Transverse colon (tissue), 4 donors: Measurements from ENCODE around the gene KNDC1. TPM values are rescaled to one million over a fixed set of nuclear protein-coding genes. Genes with fewer than 3 reads are reported as not detected.

Experiments
- DNase-seq: peaks from one replicate; pipeline ENCODE4 v3.0.0-alpha.2; 2019
- H3K27ac ChIP-seq, 4 donors: fragments of 200-600 bp; sonication (generic); 2 replicates each; pipeline ENCODE4 v1.5.1; 2016 to 2018; ENCODE audit warnings: inconsistent platforms in 4 of 4
- H3K27me3 ChIP-seq: fragments of 200-600 bp; sonication (generic); 2 replicates; pipeline ENCODE4 v1.5.1; 2017; ENCODE audit warnings: inconsistent platforms
- H3K36me3 ChIP-seq, 4 donors: fragments of 200-600 bp; sonication (generic); 2 replicates each; pipeline ENCODE4 v1.5.1; 2017 to 2019; ENCODE audit warnings: inconsistent platforms in 4 of 4
- H3K4me1 ChIP-seq, 4 donors: fragments of 200-600 bp; sonication (generic); 2 replicates each; pipeline ENCODE4 v1.5.1; 2017 to 2020; ENCODE audit warnings: inconsistent platforms in 4 of 4
- H3K4me3 ChIP-seq, 4 donors: fragments of 200-600 bp; sonication (generic); 1 replicate in 1 of 4; 2 replicates in 3 of 4; pipeline versions ENCODE4 v1.5.1 to v1.6.1; 2017 to 2019; ENCODE audit warnings: inconsistent platforms in 4 of 4
- H3K9me3 ChIP-seq, 2 donors: fragments of 200-600 bp; sonication (generic); 2 replicates each; pipeline ENCODE4 v1.5.1; 2017 to 2019; ENCODE audit warnings: inconsistent platforms in 2 of 2
- EP300 ChIP-seq: sonication (generic); formaldehyde crosslinking; IDR thresholded peaks from one replicate; pipeline ENCODE4 v1.6.1; 2017; ENCODE audit warnings: antibody characterized with exemption, low read depth
- POLR2A ChIP-seq: fragments of 450-650 bp; IDR thresholded peaks from one replicate; pipeline ENCODE4 v1.6.1; 2016; ENCODE audit warnings: antibody characterized with exemption, mild to moderate bottlenecking, moderate library complexity
- POLR2AphosphoS5 ChIP-seq, 3 donors: sonication (generic); formaldehyde crosslinking; IDR thresholded peaks; one replicate each; pipeline ENCODE4 v1.6.1; 2016; ENCODE audit warnings: antibody characterized with exemption in 3 of 3
- WGBS, 2 donors: methylation state at CpG; one replicate each; pipeline ENCODE4 v1.1.5; 2018; ENCODE audit warnings: low coverage in 1 of 2; 5-methylcytosine and 5-hydroxymethylcytosine counted together
- in situ Hi-C, 4 donors: fragments of 200-750 bp; cut with MboI; loops; one replicate each; pipeline versions ENCODE4 v1.15.0 to v1.15.1; 2017; ENCODE audit warnings: low sequenced_read_pairs in 3 of 4, low pct_ligation_motif_present in 1 of 4, low pct_unique_long_range_greater_than_20kb in 1 of 4
- intact Hi-C: fragments of 100-400 bp; cut with DNase I; formaldehyde crosslinking; loops from one replicate; pipeline ENCODE4 v1.15.1; 2023; ENCODE audit warnings: low total_unique reads
- total RNA-seq, 4 donors: library from RNA; depleted of rRNA; stranded (reverse); fragments of >200 nt; gene quantifications; one replicate each; pipeline ENCODE4 v1.1.0, GENCODE V29; 2016
- TF ChIP-seq, protein P1 (sequence below), 5 experiments: fragments of 200-600 bp in 3 of 5; fragments of 450-650 bp in 2 of 5; sonication (generic) in 3 of 5; IDR thresholded peaks; 1 replicate in 2 of 5; 2 replicates in 3 of 5; pipeline ENCODE4 v1.5.1; 2016 to 2017; ENCODE audit warnings: antibody characterized with exemption in 5 of 5, inconsistent platforms in 3 of 5, mild to moderate bottlenecking in 2 of 5, moderate library complexity in 1 of 5

The KNDC1 gene
- total RNA-seq, 4 donors from 2014 or later = 0.14 to 1.2 TPM; not detected in 2

DNA sequence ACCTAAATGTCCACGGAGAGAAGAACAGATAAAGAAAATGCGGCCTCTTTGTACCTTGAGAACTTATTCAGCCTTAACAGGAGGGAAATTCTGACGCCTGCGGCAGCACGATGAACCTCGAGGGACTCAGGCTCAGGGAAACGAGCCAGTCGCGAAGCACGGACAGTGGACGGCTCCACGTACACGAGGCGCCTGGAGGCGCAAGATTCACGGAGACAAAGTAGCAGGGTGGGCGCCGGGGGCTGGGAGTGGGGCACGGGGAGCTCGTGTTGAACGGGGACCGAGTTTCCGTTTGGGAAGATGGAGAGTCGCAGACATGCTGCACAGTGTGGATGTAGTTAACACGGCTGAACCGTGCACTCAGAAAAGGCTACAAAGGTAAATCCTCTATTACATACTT lies 56.8 kb downstream of the KNDC1 start:
- H3K4me1 ChIP-seq = no peaks in the 10 kb centered on the region
- no peak overlapping the region for H3K27ac ChIP-seq
- WGBS, 2 donors = 77 to 94% methylated on average over 26 of the region's 26 CpGs
- H3K9me3 ChIP-seq = no peaks in the 10 kb centered on the region
- H3K4me3 ChIP-seq = no peak overlapping the region
- DNase-seq = no peak
- intact Hi-C loops = no loop called here
- peaks cover 17% of the 10 kb centered on the region for H3K27me3 ChIP-seq
- H3K36me3 ChIP-seq = no peaks in the 10 kb centered on the region
- in situ Hi-C loops = no loop called here
- TF ChIP-seq POLR2A (no peak), EP300 (no peak)
- TF ChIP-seq, protein P1, sequence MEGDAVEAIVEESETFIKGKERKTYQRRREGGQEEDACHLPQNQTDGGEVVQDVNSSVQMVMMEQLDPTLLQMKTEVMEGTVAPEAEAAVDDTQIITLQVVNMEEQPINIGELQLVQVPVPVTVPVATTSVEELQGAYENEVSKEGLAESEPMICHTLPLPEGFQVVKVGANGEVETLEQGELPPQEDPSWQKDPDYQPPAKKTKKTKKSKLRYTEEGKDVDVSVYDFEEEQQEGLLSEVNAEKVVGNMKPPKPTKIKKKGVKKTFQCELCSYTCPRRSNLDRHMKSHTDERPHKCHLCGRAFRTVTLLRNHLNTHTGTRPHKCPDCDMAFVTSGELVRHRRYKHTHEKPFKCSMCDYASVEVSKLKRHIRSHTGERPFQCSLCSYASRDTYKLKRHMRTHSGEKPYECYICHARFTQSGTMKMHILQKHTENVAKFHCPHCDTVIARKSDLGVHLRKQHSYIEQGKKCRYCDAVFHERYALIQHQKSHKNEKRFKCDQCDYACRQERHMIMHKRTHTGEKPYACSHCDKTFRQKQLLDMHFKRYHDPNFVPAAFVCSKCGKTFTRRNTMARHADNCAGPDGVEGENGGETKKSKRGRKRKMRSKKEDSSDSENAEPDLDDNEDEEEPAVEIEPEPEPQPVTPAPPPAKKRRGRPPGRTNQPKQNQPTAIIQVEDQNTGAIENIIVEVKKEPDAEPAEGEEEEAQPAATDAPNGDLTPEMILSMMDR (IDR thresholded peaks at IDR 0.05) = no peak

DNA sequence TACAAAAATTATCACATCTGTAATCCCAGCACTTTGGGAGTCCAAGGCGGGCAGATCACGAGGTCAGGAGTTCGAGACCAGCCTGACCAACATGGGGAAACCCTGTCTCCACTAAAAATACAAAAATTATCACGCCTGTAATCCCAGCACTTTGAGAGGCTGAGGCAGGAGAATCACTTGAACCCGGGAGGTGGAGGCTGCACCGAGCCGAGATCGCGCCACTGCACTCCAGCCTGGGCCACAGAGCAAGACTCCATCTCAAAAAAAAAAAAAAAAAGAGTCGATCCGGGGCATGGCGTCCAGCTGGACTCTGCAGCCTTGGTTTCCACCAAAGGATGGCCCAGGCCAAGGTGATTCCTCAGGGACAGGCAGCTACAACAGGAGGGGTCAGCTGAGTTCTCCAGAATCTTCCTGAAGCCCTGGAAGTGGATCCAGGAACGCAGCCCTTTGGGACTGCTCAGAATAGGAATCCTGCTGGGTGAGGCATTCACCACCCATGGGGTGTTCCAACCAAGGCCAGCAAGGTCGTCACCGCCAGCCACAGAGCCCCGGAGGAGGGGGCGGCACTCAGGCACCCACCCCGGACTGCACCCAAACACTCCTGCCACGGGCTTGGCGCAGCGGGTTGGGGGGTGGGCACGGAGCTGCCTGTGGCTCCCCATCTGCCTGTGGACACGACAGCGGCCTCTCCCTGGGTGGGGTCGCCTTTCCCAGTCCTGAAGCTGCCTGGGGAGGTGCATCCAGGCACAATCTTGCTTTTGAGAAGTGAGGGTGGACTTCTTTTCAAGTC lies 58.0 kb downstream of the KNDC1 start:
- no peaks in the 10 kb centered on the region for H3K9me3 ChIP-seq
- intact Hi-C loops (no loop called here), in situ Hi-C loops (no loop called here)
- TF ChIP-seq EP300 (no peak), POLR2A (no peak), POLR2AphosphoS5 (IDR thresholded peaks at IDR 0.05) (no peak)
- TF ChIP-seq, protein P1 (IDR thresholded peaks at IDR 0.05) = no peak
- H3K27ac ChIP-seq = no peak overlapping the region
- H3K27me3 ChIP-seq = peaks cover 17% of the 10 kb centered on the region
- DNase-seq = no peak
- no peak overlapping the region for H3K4me3 ChIP-seq
- H3K36me3 ChIP-seq = no peaks in the 10 kb centered on the region
- H3K4me1 ChIP-seq = no peaks in the 10 kb centered on the region
- 87% methylated on average over 25 of the region's 25 CpGs; no CpG with 5 or more reads in 1 of the 2 donors for WGBS, 2 donors

GRCh38 chr10:133218891-133219290 lies 58.9 kb downstream of the KNDC1 start:
- DNase-seq = no peak
- intact Hi-C loops = no loop called here
- no peak for TF ChIP-seq POLR2AphosphoS5 (IDR thresholded peaks at IDR 0.05)
- no peak for TF ChIP-seq EP300
- TF ChIP-seq, protein P1 (IDR thresholded peaks at IDR 0.05) = no peak
- Histone ChIP-seq H3K9me3 (no peaks in the 10 kb centered on the region), H3K36me3 (no peaks in the 10 kb centered on the region), H3K27me3 (peaks cover 17% of the 10 kb centered on the region), H3K27ac (no peak overlapping the region), H3K4me1 (no peaks in the 10 kb centered on the region), H3K4me3 (no peak overlapping the region)
- 59% methylated on average over 18 of the region's 20 CpGs; no CpG with 5 or more reads in 1 of the 2 donors for WGBS, 2 donors
- in situ Hi-C loops = no loop called here

GRCh38 chr10:133219782-133220181 lies 59.8 kb downstream of the KNDC1 start:
- Histone ChIP-seq H3K27ac (no peak overlapping the region), H3K4me3 (no peak overlapping the region), H3K27me3 (peaks cover 17% of the 10 kb centered on the region), H3K4me1 (no peaks in the 10 kb centered on the region), H3K9me3 (no peaks in the 10 kb centered on the region), H3K36me3 (no peaks in the 10 kb centered on the region)
- DNase-seq = no peak
- TF ChIP-seq EP300 = no peak
- TF ChIP-seq, protein P1 (IDR thresholded peaks at IDR 0.05) = no peak
- no peak for TF ChIP-seq POLR2AphosphoS5 (IDR thresholded peaks at IDR 0.05)
- TF ChIP-seq POLR2A = no peak
- in situ Hi-C loops = no loop called here
- 25% methylated on average over 27 of the region's 28 CpGs; no CpG with 5 or more reads in 1 of the 2 donors for WGBS, 2 donors
- intact Hi-C loops = no loop called here
